ENCODE data around the gene SLC25A30. TPM values are rescaled to one million over a fixed set of nuclear protein-coding genes. Genes with fewer than 3 reads are reported as not detected.
"Not testable (repeated sequence)": the region's sequence is repeated elsewhere in the genome, so short reads cannot be mapped to it uniquely, and the experiment has no call there.

The SLC25A30 gene
- total and polyA plus RNA-seq, 9 of the 15 experiments (the other 6 are each of a cell fraction or from before 2014, with no cell fraction given), result 1.1 to 11.1 (median 5.6) TPM

DNA sequence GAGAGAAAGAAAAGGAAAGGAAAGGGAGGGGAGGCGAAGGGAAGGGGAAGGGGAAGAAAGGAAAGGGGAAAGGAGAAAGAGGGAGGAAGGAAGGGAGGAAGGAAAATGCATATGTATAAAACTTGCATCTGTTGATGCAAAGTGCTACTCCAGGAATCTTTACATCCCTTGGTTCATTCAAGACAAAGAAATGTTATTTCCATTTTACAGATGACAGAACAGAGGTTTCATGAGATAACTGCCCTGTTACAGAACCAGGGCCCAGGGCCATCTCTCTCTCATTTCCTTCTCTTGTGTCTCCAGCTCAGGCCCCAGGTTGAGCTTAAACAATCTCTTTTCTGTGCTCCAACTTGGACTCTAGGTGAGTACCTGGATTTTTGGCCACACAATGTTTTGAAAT is 1.8 kb upstream of the SLC25A30 start:
- TF ChIP-seq ILF3 (IDR thresholded peaks at IDR 0.05; ENCODE audit: borderline replicate concordance) (no peak), HCFC1 (IDR thresholded peaks at IDR 0.05; ENCODE audit: low read depth, low read length) (no peak), JUN (IDR thresholded peaks at IDR 0.05; ENCODE audit: borderline replicate concordance, low read depth, low read length) (no peak), JUN (CRISPR knock-in tag; IDR thresholded peaks at IDR 0.05; ENCODE audit: borderline replicate concordance) (no peak), MECOM (CRISPR knock-in tag; IDR thresholded peaks at IDR 0.05) (no peak), PTBP1 (IDR thresholded peaks at IDR 0.05; ENCODE audit: low read depth, low read length) (no peak), SREBF2 (CRISPR knock-in tag; IDR thresholded peaks at IDR 0.05) (no peak)
- Histone ChIP-seq H3K9me1 (ENCODE audit: control insufficient read depth, insufficient read depth, low read length) (no peaks in the 10 kb centered on the region), H2AFZ (ENCODE audit: low read depth, low read length) (0 out of 2 replicates have a peak overlapping the region, but pooled peaks have one; percentile 16), H3K79me2 (ENCODE audit: control insufficient read depth, insufficient read depth, low read length) (peaks cover 8% of the 10 kb centered on the region; the same call in 2 of the 3 replicates), H3K9me3 (replicated peaks; ENCODE audit: control insufficient read depth, insufficient read depth, low read depth, low read length) (no peaks in the 10 kb centered on the region), H3K36me3 (ENCODE audit: control insufficient read depth, insufficient read depth, low read length) (no peaks in the 10 kb centered on the region), H3K9ac (ENCODE audit: insufficient read depth in 1 of 2, low read depth in 2 of 2, low read length in 2 of 2) (no peak overlapping the region), H3K27me3 (ENCODE audit: control insufficient read depth in 2 of 2, insufficient read depth in 2 of 2, low read length in 2 of 2) (no peaks in the 10 kb centered on the region), H3K27ac (ENCODE audit: extremely low read depth, low read depth, low read length) (no peak overlapping the region), H3K4me3 (no peak overlapping the region), H3K4me1 (replicated peaks in 1 of 2; ENCODE audit: control insufficient read depth in 2 of 2, insufficient read depth in 2 of 2, low read length in 2 of 2) (peaks cover 12 to 15% of the 10 kb centered on the region in 2 experiments; a peak in 4 of 5 replicates), H3K4me2 (ENCODE audit: insufficient read depth, low read length) (no peak overlapping the region), H4K20me1 (replicated peaks; ENCODE audit: control insufficient read depth, insufficient read depth, low read length) (no peaks in the 10 kb centered on the region)
- no CpG with 5 or more reads among the region's 1 CpG for WGBS (ENCODE audit: insufficient coverage, low coverage, missing lambda C conversion rate)
- BruUV-seq (replicated peaks), result no TSS peak
- POLR2A ChIA-PET, result no interaction called here
- FAIRE-seq (no peak), DNase-seq (ENCODE audit: extremely low read depth in 1 of 4, low spot score in 3 of 4) (no peak), ATAC-seq (no peak)
- CTCF ChIA-PET (ENCODE audit: low intra/inter-chr PET ratio), result interaction anchor here (0.5 kb wide), 1 partner anchor 42 kb away, joined by 4 read pairs; no protein-coding TSS in a partner anchor
- intact Hi-C loops (cut with micrococcal nuclease), result loop anchor here (2.0 kb wide), 1 partner anchor 45 kb away; the partner anchor contains the start of gene COG3
- in situ Hi-C loops (cut with MboI), result loop anchor here (10.0 kb wide), 1 partner anchor 1175 kb away; no protein-coding TSS in a partner anchor

DNA sequence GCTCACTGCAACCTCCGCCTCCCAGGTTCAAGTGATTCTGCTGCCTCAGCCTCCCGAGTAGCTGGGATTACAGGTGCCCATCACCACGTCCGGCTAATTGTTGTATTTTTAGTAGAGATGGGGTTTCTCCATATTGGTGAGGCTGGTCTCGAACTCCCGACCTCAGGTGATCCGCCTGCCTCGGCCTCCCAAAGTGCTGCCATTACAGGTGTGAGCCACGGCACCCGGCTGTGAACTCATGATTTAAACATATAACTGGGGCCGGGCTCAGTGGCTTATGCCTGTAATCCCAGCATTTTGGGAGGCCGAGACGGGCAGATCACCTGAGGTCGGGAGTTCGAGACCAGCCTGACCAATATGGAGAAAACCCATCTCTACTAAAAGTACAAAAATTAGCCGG is 1.2 kb upstream of the SLC25A30 start:
- FAIRE-seq; ATAC-seq; H3K9me3 ChIP-seq (replicated peaks; ENCODE audit: control insufficient read depth, insufficient read depth, low read depth, low read length); CTCF ChIA-PET (ENCODE audit: low intra/inter-chr PET ratio); H3K9me1 ChIP-seq (ENCODE audit: control insufficient read depth, insufficient read depth, low read length); H3K4me2 ChIP-seq (ENCODE audit: insufficient read depth, low read length); H3K36me3 ChIP-seq (ENCODE audit: control insufficient read depth, insufficient read depth, low read length); H3K79me2 ChIP-seq (ENCODE audit: control insufficient read depth, insufficient read depth, low read length); POLR2A ChIA-PET; H3K9ac ChIP-seq (ENCODE audit: insufficient read depth in 1 of 2, low read depth in 2 of 2, low read length in 2 of 2); H3K4me3 ChIP-seq; H4K20me1 ChIP-seq (replicated peaks; ENCODE audit: control insufficient read depth, insufficient read depth, low read length); in situ Hi-C loops (cut with MboI); DNase-seq (ENCODE audit: extremely low read depth in 1 of 4, low spot score in 3 of 4); BruUV-seq (replicated peaks); H2AFZ ChIP-seq (ENCODE audit: low read depth, low read length); H3K27ac ChIP-seq (ENCODE audit: extremely low read depth, low read depth, low read length); H3K27me3 ChIP-seq (ENCODE audit: control insufficient read depth in 2 of 2, insufficient read depth in 2 of 2, low read length in 2 of 2): not testable (repeated sequence)
- intact Hi-C loops (cut with micrococcal nuclease), result loop anchor here (2.0 kb wide), 1 partner anchor 45 kb away; the partner anchor contains the start of gene COG3
- peaks cover 15 to 17% of the 10 kb centered on the region in 2 experiments; a peak in 4 of 5 replicates for H3K4me1 ChIP-seq (replicated peaks in 1 of 2; ENCODE audit: control insufficient read depth in 2 of 2, insufficient read depth in 2 of 2, low read length in 2 of 2)
- WGBS (ENCODE audit: insufficient coverage, low coverage, missing lambda C conversion rate), result 92% methylated on average over 11 of the region's 16 CpGs

Measured in K562 (cell line).